ENCODE results near the gene LDB2.

- TF ChIP-seq CTCF (IDR thresholded peaks at IDR 0.05; ENCODE audit: insufficient read depth, low read depth, low read length) (no peak), EZH2 (IDR thresholded peaks at IDR 0.05; ENCODE audit: insufficient read depth, low read length) (no peak)
Observed at GRCh38 chr4:16488084-16488483, 410.4 kb downstream of the LDB2 start.

Measured in astrocyte (in vitro differentiated cells and primary cell).